Activated CD4-positive, CD25-positive, alpha-beta regulatory T cell treated with anti-CD3 and anti-CD28 coated beads, Interleukin-2, amount 50 U/mL, for 16 hours (primary cell): ENCODE data around the gene DLX3.

Source experiments
- DNase-seq: peaks from one replicate; pipeline ENCODE4 v3.0.0-alpha.2; 2020; ENCODE audit warnings: low read depth, low spot score

DLX3 gene

DNA sequence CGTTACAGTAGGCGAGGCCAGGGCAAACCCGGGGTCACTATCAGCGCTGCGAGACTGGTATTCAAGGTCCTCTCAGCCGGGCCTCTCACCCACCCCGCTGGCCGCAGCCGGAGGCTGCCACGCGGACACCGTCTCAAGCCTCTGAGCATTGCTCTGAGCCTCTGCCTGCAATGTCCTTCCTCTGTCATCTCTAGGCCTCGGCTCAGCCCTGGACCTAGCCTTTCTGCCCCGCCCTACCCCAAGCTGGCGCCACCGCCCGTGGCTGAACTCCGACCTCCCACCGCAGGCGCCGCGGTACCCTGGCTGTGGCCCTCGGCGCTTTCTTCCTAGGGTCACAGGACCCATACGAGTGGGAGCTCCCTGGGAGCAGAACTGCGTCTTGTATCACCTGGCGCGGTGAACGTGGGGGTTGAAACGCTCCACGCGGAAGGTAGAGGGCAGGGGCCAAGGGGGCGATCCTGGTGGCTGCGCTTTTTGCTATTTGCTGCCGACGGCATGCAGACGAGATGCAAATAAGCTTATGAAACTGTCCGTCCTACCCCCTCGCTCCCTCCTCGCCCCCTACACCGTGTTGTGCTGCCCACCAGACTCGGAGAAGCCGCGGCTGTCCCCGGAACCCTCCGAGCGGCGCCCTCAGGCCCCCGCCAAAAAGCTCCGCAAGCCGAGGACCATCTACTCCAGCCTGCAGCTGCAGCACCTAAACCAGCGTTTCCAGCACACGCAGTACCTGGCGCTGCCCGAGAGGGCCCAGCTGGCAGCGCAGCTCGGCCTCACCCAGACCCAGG, 22.3 kb downstream of the DLX3 start:
- DNase-seq = no peak

DNA sequence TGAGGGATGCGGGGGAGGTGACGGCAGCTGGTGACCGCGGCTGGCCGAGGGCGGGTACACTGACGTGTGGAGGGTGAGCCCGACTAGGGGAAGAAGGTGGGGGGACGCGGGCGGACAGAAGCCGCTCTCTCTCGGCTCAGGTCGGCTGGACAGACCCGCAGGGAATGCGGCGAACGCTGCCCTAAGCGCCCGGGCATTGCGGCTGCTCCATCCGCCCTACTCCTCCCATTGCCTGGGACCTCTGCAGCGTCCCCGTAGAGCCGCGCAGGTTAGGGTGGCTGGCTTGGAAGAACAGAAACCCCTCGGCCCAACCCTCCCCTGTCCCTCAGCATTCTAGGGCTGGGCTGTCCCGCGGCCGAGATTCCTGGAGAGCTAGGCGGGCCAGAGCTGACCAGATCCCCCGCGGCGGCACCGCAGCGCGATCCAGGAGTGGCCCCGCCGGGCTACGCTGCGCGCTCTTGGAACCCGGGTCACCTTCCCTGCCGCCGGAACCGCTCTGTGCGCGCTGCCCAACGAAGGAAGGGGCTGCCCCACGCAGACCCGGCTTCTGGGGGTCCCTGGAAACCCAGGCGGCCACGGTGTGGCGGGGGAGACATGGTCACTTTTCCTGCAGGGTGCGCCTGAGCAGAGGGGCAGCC, 23.1 kb downstream of the DLX3 start:
- no peak for DNase-seq

DNA sequence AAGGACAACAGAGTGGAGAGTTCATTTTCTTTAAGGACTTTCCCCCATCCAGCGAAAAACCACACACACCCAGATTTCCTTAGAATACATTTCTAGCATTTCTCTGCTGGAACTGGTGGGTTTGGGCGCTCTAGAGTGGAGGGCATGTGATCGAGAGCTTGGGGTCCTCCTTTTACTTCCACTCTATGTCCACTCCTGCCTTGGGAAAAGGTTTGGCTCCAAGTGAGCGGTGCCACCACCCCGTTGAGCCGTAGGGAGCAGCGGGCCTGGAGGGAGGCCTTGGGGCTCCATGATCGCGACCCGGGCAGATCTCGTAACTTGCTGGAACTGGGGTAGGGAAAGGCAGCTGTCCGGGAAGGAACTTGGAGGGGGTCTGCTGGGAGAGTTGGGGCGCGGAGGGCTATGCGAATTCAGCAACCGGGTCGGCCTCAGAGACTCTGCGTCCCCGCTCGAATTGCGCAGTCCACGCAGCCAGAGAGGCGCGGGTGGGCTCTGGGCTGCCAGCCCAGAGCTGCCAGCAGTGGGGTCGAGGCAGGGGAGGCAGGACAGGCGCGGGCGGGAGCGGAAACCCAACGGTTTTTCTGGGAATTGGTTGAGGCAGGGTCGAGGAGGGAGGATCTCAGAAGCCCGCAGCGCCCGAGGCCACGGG, 23.7 kb downstream of the DLX3 start:
- DNase-seq = no peak

DNA sequence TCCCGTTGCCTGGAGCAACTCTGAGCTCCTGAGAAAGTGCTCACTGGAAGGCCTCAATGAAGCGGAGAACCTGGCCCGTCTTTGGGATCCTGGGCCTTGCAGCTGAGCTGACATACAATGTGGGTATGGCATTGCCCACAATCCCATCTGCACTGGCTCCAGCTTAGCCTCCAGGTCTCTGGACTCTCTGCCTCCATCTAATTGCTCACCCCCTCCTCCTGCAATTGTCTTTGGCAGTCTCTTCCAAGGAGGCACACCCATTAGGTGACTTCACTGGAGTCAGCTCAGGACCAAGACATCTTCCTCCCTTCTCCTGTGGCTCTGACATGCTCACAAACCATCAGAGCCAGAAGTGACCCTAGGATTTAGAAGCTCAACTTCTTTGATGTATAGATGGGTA, 24.5 kb downstream of the DLX3 start:
- DNase-seq = no peak

DNA sequence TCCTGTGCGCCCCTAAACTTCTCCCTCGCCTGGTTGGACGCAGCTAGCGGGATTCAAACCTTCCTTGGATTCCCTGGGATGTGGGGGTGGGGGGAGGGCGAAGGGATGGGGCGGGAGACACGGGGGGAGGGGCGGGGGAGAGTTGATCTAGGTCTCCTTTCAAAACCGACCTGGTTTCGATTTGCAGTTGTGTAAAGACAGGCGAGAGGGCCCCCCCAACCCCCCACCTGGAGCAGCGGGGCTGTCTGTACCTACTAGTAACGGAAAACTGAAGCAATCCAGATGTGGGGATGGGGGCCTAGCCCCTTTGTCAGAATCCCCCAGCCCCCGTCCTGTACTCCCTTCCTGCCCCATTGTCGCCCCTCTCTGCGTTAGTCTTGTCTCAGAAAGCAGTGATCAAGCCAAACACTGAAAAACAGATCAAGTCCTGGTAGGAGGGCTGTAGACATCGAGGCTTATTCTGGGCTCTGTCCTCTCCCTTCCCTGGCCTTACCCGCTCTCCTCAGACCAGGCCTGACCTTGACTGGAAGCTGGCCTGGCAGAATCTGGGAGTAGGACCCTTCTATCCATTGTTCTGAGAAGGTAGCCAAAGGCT, 25.1 kb downstream of the DLX3 start:
- DNase-seq = no peak

DNA sequence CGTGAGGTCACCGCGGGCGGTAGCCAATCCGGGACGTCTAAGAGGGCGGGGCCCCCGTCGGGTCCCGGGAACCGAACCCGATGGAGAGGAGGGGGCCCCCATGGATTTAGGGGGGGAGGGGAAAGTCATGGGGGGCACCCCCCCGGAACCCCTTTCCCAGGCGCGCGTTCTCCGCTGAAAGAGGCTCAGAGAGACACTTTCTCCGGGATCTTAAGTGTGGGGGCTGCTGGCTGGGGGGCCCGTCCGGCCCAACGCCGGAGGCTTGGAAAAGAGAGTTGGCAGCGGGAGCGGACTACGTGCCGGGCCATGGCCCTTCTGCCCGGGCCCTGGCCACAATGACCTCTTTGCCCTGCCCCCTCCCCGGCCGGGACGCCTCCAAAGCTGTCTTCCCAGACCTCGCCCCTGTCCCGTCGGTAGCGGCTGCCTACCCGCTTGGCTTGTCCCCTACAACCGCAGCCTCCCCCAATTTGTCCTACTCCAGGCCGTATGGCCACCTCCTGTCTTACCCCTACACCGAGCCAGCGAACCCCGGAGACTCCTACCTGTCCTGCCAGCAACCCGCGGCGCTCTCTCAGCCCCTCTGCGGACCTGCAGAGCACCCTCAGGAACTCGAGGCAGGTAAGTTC, 25.8 kb downstream of the DLX3 start, which contains the start of gene DLX4:
TSS of gene DLX4 (plus strand) at position 57 of the 626 bp plus-strand sequence. CDS start at position 336, 279 bp downstream.
- no peak for DNase-seq

DNA sequence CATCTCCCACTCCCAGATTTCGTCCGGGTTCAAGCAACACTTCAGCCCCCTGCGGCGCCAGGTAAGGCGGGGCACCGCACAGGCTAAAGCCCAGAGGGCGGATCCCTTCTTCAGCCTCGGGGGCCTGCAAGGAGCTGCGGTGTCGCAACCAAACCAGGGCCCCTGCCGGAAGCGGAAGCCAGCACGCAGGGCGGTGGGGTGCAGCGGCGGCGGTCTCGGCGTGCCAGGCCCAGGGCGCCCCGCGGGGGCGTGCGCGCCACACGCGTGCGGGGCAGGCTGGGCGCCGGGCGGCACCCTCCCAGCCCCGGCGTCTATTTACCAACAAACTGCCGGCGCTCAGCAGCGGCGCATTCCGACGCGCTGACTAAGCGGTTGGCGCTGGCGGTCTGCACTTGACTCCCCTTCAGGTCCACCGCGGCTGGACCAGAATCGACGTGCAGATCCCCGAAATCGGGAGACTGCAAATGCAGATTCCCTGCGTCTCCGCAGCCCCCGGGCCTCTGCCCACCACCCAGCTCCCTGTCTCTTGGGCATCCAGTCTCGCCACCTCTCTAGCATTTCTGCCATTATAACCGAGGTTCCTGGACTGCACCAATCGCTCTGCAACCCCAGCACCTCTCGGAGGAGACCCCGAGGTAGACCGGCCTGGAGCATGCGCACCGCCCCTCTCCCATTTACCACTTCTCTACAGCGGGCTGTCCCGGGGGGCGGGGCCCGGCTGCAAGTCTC, 26.5 kb downstream of the DLX3 start:
- peak; percentile 37 for DNase-seq

DNA sequence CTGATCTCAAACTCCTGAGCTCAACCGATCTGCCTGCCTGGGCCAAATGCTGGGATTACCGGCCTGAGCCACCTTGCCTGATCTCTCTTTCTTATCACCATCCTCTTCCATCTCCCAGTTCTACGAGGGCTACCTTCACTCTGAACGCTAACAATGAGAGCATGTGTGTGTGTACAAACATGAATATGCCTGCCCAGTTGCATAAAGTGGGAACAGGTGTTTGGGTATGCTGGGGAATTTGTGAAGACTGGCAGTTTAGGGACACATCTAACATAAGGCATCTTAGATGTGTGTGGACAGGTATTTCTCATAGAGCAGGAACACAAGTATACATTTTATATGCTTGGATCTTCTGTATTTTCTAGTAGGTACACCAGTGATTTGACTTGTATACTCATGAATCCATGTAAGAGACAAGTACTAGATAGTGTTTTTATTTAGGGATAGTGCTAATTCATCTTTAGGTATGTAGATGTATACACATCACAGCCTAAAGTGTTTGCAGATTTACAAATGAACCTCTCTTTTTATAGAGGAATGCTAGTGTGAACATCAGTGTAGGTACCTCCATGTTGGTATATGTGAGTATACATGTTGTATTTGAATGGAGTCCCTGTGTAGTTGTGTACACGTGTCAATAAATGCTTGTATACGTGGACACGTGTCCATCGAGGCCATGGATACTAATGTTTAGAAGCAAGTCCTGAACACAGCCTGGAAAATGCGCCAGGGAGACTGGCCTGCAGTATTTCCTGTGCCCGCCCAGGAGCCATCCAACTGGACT, 27.2 kb downstream of the DLX3 start:
- DNase-seq = no peak

DNA sequence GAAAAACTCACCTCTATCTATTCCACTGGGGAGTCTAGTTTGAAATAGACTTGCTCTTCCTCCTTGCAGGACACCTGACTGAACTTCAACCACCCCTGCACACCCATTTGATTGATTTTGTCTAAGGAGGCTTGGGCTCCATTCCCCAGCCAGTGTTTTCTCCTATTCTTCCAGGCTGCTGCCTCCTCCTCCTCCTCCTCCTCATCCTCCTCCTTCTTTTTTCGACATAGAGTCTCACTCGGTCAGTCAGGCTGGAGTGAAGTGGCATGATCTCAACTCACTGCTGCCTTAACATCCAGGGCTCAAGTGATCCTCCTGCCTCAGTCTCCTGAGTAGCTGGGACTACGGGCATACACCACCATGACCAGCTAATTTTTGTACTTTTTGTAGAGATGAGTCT, 27.8 kb downstream of the DLX3 start:
- DNase-seq = no peak

DNA sequence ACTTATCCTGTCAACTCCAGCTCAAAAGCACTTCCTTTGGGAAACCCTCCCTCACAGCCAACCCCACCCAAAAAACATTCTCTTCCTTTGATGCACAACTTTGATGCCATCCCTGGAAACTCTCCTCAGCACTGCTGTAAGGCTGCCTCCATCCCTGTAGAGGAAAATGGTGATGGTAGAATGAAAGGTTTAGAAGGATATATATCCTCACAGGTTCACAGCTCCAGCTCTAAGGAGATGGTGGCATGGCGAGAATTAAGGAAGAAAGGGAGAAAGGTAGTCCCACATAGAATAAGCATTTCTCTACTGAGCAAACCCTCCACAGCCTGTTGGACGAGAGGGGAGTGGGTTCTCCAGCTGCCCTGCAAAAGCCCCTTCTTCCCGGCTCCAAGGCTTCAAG, 28.3 kb downstream of the DLX3 start:
- DNase-seq = no peak

DNA sequence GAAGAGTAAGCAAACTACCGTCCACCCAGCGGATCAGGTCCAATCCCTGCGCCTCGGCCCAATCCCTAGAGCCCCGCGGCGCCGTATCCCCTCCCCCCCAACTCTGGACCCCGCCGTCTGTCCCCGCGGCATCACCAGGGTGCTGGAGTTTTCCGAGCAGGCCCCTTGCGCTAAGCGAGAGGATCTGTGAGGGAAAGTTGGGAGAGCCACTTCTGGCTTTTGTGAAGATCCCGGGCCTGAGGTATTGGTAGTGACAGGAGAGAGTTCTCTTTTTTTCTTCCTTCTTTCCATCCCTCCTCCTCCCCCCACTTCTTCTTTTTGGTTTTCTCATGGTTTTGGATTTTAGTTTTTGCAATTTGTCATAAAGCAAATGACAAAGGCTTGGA, 29.5 kb downstream of the DLX3 start:
- DNase-seq = no peak

DNA sequence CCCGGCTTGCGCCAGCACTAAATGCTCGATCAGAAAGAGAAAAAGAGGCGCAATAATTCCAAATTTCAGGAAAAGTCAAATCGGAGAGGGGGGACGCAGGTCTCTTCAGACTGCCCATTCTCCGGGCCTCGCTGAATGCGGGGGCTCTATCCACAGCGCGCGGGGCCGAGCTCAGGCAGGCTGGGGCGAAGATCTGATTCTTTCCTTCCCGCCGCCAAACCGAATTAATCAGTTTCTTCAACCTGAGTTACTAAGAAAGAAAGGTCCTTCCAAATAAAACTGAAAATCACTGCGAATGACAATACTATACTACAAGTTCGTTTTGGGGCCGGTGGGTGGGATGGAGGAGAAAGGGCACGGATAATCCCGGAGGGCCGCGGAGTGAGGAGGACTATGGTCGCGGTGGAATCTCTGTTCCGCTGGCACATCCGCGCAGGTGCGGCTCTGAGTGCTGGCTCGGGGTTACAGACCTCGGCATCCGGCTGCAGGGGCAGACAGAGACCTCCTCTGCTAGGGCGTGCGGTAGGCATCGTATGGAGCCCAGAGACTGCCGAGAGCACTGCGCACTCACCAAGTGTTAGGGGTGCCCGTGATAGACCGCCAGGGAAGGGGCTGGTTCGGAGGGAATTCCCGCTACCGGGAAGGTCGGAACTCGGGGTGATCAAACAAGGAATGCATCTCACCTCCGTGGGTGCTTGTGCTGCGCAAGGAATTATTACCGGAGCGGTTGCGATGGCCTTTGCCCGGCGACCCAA, 30.1 kb downstream of the DLX3 start:
- no peak for DNase-seq

DNA sequence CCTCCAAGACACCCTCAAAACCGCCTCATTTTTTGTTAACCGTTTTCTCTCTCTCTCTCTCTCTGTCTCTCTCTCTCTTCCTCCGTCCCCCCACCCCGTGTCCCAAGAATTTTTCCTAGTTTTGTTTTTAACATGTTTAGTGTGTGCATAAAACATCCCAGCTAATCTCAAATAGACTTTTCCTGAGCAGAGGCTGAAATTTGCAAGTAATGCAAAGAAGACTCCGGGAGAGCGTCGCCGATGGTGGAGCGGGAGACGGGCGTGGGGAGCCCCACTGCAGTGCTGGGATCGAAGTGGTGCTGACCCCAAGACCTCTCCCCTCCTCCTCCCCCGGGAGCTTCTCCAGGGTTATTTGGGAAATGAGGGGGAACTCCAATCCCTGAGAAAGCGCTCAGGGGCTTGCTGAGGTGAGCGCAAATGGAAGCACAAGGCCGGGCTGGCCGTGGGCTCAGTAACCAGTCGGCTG, 30.7 kb downstream of the DLX3 start:
- DNase-seq = no peak

DNA sequence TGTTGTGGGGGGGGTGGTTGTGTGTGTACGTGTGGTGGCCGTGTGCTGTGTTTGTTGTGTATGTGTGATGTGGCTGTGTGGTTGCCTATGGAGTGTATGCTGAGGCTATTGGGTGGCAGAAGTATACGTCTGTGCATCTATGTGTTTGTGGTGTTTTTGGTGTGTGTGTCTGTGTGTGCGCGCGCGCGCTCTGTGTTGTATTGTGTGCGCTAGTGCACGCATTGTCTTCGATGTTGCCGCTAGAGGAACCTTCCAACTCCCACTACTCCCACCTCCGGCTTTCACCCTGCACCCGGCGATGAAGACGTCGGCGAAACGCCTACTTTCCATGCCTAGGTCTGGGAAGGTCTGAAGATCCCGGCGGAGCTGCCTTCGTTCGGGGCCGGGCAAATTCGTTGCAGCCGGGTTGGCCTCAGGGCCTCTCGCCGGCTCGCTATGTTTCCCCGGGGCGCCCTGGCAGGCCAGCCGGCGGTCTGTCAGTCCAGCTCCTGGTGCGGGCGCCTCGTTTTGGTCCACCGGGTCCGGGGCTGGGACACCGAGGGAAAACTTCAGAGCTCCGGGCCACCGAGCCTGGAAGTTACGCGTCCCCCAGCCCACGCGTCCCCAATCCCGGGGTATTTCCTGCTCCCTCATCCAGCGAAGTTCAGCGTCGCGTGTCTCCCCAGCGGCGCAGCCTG, 31.3 kb downstream of the DLX3 start:
- DNase-seq = no peak

DNA sequence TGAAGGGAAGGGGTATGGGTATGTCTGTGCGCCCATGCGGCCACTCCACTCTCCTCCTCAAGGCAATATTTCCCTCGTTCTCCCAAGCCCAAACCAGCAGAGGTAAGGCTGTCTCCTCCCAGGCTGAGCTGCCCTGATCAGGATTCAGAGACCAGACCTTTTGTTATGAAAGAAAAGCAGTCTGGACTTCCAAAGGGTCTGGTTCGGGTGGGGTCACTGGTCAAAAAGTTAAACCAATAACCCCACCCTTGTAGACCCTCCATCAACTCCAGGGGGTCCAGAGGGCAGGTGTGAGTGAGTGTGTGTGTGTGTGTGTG, 31.8 kb downstream of the DLX3 start:
- DNase-seq = no peak

DNA sequence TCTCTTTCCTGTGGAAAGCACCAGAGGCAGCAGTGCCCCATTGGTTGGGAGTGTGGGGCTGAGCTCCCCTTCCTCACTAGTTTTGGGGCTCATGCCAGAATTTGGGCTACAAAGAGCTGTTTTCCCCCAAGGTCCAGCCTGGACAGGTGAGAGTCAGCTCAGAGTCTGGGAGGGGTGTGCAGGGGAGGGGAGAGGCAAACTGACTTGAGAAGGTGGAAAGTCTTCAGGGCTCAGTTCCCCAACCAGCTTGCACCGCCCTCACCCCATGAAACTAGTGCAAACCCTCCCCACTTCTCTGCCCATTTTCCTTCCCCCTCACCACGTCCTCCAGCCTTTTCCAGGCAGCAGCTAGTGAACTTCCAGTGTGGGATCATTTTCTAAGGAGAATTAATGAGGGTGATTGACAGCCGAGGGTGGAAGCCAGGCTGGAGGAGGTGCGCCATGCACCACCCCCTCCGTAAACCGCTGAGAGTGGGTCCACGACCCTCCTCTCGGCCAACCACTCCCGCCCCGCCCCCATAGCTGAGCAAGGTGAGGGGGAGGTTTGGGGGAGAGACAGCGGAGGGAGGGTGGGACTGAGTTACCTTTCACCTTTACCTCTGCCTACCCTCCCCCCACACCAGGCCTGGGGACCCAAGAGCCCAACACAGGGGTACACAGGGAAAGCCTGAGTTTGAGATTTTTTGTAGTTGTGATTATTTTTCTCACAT, 32.3 kb downstream of the DLX3 start:
- no peak for DNase-seq

DNA sequence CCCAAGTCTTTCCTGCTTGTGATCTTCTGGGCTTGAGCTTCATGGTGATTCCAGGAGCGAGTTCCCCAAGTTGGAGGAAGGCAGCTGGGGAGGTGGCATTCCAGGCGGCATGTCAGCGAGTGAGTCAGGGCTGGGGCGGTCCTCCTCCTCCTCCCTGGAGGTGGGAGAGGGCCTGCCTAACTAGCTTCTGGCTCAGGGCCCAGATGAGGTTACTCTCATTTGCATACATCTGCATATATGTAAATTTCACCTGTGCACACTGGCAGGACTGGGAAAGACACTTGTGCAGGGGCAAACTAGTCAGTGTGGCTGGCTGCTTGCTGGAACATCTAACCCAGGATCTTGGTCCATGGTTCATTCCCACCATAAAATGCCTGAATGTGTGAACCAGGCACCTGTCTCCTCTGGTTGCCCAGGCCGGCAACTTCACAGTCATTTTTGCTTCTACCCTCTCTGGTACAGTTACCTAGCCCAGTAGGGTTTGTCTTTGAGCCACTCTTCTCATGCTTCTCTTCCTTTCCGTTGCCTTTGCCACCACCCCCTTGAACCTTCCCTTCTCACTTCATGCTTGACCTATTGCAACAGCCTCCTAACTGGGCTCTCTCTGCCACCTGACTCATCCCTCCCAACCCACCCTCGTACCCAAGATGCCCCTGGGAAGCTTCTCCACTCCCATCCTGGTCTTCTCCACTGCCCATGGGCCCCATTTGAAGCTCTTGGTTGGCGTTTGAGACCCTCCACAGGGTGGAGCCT, 35.7 kb downstream of the DLX3 start:
- DNase-seq = no peak

DNA sequence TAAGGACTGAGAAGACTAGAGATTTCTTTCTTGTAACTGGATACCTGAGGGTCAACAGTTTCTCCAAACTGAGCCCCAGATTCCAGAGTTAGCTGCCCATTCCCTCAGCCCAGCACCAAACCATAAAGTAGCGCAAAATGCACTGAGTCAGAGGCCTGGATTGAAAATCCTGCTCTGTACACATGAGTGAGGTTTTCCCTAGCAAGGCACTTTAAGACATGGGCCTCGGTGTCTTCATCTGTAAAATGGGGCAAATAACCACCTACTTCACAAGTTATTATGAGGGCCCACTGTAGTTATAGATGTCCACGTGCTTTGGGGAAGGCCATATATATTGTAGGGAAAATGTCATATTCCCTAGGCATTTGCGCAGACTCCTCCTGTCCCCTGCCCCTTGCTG, 36.3 kb downstream of the DLX3 start:
- no peak for DNase-seq
